Activated CD4-positive, CD25-positive, alpha-beta regulatory T cell (primary cell): ENCODE data around the gene RIMBP2.

Experiments
- DNase-seq, 4 experiments: peaks; one replicate each; lab custom pipeline; 2025; lab: John Stamatoyannopoulos, UW

RIMBP2 gene

DNA sequence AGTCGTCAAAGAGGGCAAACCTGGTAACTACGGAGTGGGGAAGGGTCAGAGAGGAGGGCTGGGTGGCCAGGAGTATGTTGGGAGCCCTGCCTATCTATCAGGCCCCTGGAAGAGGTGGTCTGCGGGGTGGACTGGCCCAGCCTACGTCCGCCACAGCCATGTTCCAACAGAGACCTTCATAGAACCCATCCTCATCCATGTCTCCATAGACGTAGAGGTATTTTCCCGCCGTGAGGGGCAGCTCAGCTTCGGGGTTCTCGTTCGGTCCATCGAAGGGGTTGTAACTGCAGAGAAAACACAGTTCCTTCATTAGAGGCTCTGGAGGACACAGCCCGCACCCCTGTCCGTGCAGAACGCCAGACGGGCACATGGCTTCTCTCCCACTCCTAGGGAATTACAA lies 271.1 kb downstream of the RIMBP2 start:
- DNase-seq, result no peak

DNA sequence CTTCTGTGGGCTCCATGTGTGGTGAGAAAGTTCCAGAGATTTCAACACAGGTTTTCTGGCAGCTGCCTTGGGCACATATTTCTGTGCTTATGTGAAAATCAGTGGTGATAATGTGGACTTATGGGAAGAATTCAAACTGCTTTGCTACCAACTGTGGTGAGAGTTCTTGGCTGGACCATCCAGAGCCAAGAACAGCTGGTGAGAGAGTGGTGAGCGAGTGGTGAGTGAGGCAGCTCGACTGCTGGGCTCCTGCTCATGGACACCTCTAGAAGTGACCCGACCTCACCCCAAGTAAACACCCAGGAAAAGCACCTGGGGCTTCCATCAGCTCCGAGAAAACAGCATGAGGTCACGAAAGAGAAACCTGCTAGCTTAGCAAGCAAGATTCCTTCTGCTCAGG lies 272.0 kb downstream of the RIMBP2 start:
- DNase-seq, result no peak

GRCh38 chr12:130441771-130442760 lies 274.0 kb downstream of the RIMBP2 start:
- DNase-seq, result no peak

- DNase-seq, result no peak
Observed at GRCh38 chr12:130440411-130441080, 275.6 kb downstream of the RIMBP2 start.

GRCh38 chr12:130439250-130439649 lies 276.8 kb downstream of the RIMBP2 start:
- DNase-seq, result no peak

DNA sequence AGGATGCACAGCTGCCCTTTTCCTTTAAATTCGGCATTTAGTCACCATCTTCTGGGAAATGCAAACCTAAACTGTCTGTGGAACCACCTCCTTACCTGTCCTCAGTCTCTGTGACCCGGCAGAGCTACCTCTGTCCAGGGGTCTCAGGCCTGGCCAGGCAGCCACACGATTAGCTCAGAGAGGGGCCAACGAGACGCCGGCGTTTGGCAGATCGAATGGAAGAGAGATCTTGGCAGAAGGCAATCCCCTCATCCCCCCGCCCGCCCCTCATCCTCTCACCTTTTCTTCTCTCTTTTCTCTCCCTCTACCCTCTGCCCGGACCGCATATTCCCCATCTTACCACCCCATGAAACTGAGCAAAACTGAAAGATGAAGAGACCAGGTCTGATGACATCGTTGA lies 277.4 kb downstream of the RIMBP2 start:
- DNase-seq, result no peak

- no peak for DNase-seq
Observed at GRCh38 chr12:130438243-130438620, 277.9 kb downstream of the RIMBP2 start.

GRCh38 chr12:130437555-130438242 lies 278.4 kb downstream of the RIMBP2 start:
- DNase-seq, result no peak

- no peak for DNase-seq
Observed at GRCh38 chr12:130436741-130437501, 279.2 kb downstream of the RIMBP2 start.

DNA sequence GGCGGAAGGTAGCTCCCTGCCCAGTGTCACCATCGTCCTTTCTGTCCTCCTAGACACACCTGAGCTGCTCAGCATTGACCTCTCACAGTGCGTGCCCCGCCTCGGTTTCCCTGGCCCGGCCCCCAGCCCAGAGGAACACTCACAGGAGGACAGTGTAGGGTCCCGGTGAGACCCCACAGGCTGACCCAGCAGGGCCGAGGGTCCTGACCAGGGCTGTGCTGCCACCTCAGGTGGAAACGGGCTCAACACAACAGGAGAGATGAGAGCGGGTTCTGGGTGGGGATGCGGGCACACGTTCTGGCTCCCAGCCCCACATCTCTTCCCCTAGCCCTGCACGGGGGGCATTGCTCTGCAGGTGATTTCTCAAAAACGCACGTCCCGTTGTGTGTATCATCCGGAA lies 280.3 kb downstream of the RIMBP2 start:
- no peak for DNase-seq

GRCh38 chr12:130435331-130435730 lies 280.8 kb downstream of the RIMBP2 start:
- DNase-seq, result no peak

DNA sequence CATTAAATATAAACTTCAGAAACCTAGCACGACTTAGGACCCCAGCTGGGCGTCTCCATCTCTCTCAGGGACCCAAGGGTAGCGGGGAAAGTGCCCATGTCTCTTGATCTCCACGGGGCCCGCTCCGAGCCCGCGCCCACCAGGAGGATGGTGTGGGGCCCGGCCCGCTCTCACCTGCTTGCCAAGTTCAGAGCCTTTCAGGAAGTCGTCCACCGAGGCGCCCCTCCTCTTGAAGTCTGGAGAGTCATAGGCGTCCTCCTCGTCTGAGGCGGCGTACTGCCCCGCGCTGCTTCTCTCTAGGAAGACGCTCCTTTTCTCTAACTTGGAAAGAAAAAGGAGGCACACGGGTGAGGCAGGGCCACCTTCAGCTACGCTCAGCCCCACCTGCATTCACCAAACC lies 281.5 kb downstream of the RIMBP2 start:
- no peak for DNase-seq

DNA sequence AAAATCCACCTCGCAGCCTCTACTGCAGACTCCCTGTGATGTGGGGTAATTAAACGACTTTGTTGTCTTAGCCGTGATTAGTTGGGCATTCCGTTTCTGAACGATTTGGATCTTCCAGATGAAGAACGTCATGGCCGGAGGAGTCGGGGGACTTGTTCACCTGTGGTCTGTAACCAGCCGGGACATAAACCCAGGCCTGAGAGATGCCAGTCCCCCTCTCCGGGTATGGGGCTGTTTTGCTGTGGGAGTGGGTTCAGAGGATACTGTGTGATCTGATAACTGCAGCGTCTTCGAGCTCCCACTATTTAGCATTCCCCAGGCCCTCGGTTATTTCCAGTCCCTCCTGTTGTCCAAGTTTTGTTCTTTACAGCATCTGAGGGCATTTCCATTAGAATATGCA lies 282.3 kb downstream of the RIMBP2 start:
- DNase-seq, result no peak

GRCh38 chr12:130433411-130433810 lies 282.7 kb downstream of the RIMBP2 start:
- no peak for DNase-seq

GRCh38 chr12:130431176-130431575 lies 284.9 kb downstream of the RIMBP2 start:
- DNase-seq, result no peak

- DNase-seq, result no peak
Observed at GRCh38 chr12:130429656-130430505, 286.2 kb downstream of the RIMBP2 start.

- no peak for DNase-seq
Observed at GRCh38 chr12:130428116-130428515, 288.0 kb downstream of the RIMBP2 start.

- DNase-seq, result no peak
Observed at GRCh38 chr12:130427381-130427887, 288.7 kb downstream of the RIMBP2 start.

GRCh38 chr12:130425698-130426245 lies 290.3 kb downstream of the RIMBP2 start:
- no peak for DNase-seq
